ENCODE measurements around the gene DIP2A. TPM values are rescaled to one million over a fixed set of nuclear protein-coding genes. Genes with fewer than 3 reads are reported as not detected.

Gene DIP2A
- total and polyA plus RNA-seq, 2 donors, result 11.9 to 53.1 TPM

GRCh38 chr21:46424621-46425020, 34.1 kb upstream of the DIP2A start:
- H3K4me1 ChIP-seq (ENCODE audit: control insufficient read depth in 2 of 2, insufficient read depth in 2 of 2, low read length in 2 of 2), result peaks cover 2 to 44% of the 10 kb centered on the region in 2 donors
- no peaks in the 10 kb centered on the region for H3K27me3 ChIP-seq (ENCODE audit: control insufficient read depth in 2 of 2, insufficient read depth in 1 of 2, low read length in 1 of 2)
- peaks cover 0 to 3% of the 10 kb centered on the region in 2 donors for H3K9me3 ChIP-seq (ENCODE audit: control insufficient read depth in 2 of 2, insufficient read depth in 1 of 2, low read length in 1 of 2)
- WGBS, result 85% methylated on average over 14 of the region's 14 CpGs
- H3K36me3 ChIP-seq (ENCODE audit: control insufficient read depth in 2 of 2, insufficient read depth in 2 of 2, low read length in 1 of 2), result peaks cover 38 to 66% of the 10 kb centered on the region in 2 donors
- peak in 7 of 9 donors; percentile 10 to 66 (median 39) for DNase-seq (ENCODE audit: low read depth in 6 of 9, low spot score in 9 of 9)
- H3K27ac ChIP-seq (ENCODE audit: low read depth in 1 of 2, low read length in 1 of 2), result peak overlapping the region; percentile 78 to 98
- H3K4me3 ChIP-seq (ENCODE audit: low read length in 2 of 2), result no peak overlapping the region

DNA sequence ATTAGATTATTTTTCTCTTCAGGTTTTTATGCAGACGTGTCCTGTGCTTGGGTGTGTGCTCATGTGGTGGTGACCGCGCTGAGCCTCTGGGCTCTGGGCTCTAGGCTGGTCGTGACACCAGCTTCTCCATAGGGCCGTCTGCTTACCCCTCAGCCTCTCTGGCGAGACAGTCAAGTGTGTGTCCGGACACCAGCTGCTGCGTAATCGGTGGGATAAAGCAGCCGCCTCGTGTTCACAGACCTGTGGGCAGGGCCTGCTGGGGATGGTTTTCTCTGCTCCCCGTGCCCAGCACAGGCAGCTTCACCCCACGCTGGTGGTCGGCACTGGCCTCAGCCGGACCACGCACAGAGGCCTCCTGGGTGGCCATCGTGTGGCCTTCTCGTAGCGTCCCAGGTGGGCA, 33.6 kb upstream of the DIP2A start:
- DNase-seq (ENCODE audit: low read depth in 6 of 9, low spot score in 9 of 9), result peak in 2 of 9 donors; percentile 10 to 15
- Histone ChIP-seq H3K9me3 (ENCODE audit: control insufficient read depth in 2 of 2, insufficient read depth in 1 of 2, low read length in 1 of 2) (peaks cover 0 to 3% of the 10 kb centered on the region in 2 donors), H3K4me1 (ENCODE audit: control insufficient read depth in 2 of 2, insufficient read depth in 2 of 2, low read length in 2 of 2) (peaks cover 2 to 44% of the 10 kb centered on the region in 2 donors), H3K4me3 (ENCODE audit: low read length in 2 of 2) (no peak overlapping the region), H3K36me3 (ENCODE audit: control insufficient read depth in 2 of 2, insufficient read depth in 2 of 2, low read length in 1 of 2) (peaks cover 41 to 66% of the 10 kb centered on the region in 2 donors), H3K27ac (ENCODE audit: low read depth in 1 of 2, low read length in 1 of 2) (peak overlapping the region; percentile 78 to 98), H3K27me3 (ENCODE audit: control insufficient read depth in 2 of 2, insufficient read depth in 1 of 2, low read length in 1 of 2) (no peaks in the 10 kb centered on the region)
- 95% methylated on average over 19 of the region's 19 CpGs for WGBS

DNA sequence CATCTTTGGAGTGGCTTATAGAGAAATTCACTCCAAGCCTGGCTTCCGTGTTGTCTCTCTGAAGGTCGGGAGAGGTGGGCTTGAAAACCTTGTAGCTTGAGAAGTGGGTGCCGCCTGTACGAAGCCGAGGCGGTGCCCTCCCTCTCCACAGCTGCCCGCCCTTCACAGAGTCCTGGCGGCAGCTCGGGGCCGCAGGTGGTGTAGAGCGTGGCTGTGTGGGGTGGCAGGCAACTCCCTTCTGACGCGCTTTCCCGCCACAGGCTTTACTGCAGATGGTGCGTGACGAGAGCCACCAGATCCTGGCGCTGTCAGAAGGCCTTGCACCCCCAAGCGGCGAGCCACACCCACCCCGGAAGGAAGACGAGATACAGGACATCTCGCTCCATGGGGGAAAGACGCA, 33.1 kb upstream of the DIP2A start:
- Histone ChIP-seq H3K27ac (ENCODE audit: low read depth in 1 of 2, low read length in 1 of 2) (peak overlapping the region; percentile 78 to 98), H3K36me3 (ENCODE audit: control insufficient read depth in 2 of 2, insufficient read depth in 2 of 2, low read length in 1 of 2) (peaks cover 47 to 67% of the 10 kb centered on the region in 2 donors), H3K4me3 (ENCODE audit: low read length in 2 of 2) (no peak overlapping the region), H3K4me1 (ENCODE audit: control insufficient read depth in 2 of 2, insufficient read depth in 2 of 2, low read length in 2 of 2) (peaks cover 2 to 47% of the 10 kb centered on the region in 2 donors), H3K27me3 (ENCODE audit: control insufficient read depth in 2 of 2, insufficient read depth in 1 of 2, low read length in 1 of 2) (no peaks in the 10 kb centered on the region), H3K9me3 (ENCODE audit: control insufficient read depth in 2 of 2, insufficient read depth in 1 of 2, low read length in 1 of 2) (peaks cover 0 to 3% of the 10 kb centered on the region in 2 donors)
- DNase-seq (ENCODE audit: low read depth in 6 of 9, low spot score in 9 of 9), result peak in 7 of 9 donors; percentile 23 to 73 (median 64)
- 88% methylated on average over 23 of the region's 23 CpGs for WGBS

DNA sequence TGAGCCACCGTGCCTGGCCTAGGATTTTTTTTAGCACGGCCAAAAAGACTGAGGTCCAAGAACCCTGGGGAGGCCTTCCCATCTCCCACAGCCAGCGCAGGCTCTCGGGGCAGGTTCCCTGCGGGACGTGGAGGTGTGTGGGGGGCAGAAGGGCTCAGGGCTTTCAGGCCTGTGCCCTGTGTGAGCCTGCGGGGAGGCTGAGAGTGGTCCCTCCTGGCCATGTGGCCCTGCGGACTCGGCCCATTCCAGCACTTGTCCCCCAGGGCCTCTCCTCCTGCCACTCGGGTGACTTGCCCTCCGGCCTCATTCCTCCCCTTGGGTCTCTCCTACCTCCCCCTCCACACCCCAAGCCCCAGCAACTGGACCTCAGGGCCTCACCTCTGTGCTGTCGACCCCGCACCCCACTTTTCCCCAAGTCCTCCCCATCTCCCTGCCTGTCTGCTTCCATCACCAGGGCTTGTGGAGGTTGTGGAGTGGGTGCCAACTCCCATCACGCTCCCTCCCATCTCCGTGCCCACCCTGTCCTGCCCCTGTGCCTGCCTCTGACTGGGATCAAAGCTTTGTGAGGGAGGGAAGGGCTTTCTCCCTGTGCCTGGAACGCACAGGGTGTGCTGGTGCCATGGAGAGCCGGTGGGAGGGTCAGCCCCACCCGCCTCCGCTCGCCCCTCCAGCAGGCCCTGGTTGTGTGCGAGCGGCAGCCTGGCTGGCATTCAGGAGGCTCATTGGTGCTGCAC, 32.2 kb upstream of the DIP2A start:
- Histone ChIP-seq H3K36me3 (ENCODE audit: control insufficient read depth in 2 of 2, insufficient read depth in 2 of 2, low read length in 1 of 2) (peaks cover 51 to 63% of the 10 kb centered on the region in 2 donors), H3K27ac (ENCODE audit: low read depth in 1 of 2, low read length in 1 of 2) (peak overlapping the region in 1 of 2 donors; percentile 98), H3K27me3 (ENCODE audit: control insufficient read depth in 2 of 2, insufficient read depth in 1 of 2, low read length in 1 of 2) (no peaks in the 10 kb centered on the region), H3K9me3 (ENCODE audit: control insufficient read depth in 2 of 2, insufficient read depth in 1 of 2, low read length in 1 of 2) (peaks cover 0 to 3% of the 10 kb centered on the region in 2 donors), H3K4me1 (ENCODE audit: control insufficient read depth in 2 of 2, insufficient read depth in 2 of 2, low read length in 2 of 2) (peaks cover 2 to 50% of the 10 kb centered on the region in 2 donors), H3K4me3 (ENCODE audit: low read length in 2 of 2) (no peak overlapping the region)
- 98% methylated on average over 22 of the region's 22 CpGs for WGBS
- DNase-seq (ENCODE audit: low read depth in 6 of 9, low spot score in 9 of 9), result no peak

DNA sequence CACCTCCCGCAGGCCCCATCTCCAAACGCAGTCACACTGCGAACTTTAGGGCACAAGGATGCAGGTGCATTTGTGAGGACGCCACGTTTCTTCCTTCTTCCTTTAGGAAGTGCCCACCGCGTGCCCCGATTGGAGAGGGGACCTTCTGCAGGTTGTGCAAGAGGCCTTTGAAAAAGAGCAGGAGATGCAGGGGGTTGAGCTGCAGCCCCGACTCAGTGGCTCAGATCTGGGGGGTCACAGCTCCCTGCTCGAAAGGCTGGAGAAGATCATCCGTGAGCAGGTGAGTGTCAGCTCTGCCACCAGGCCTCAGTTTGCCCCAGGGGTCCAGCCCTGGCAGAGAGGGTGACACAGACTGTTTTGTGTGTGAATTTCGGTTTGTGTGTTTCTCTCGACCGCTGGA, 31.2 kb upstream of the DIP2A start:
- Histone ChIP-seq H3K36me3 (ENCODE audit: control insufficient read depth in 2 of 2, insufficient read depth in 2 of 2, low read length in 1 of 2) (peaks cover 53 to 65% of the 10 kb centered on the region in 2 donors), H3K27ac (ENCODE audit: low read depth in 1 of 2, low read length in 1 of 2) (no peak overlapping the region), H3K4me1 (ENCODE audit: control insufficient read depth in 2 of 2, insufficient read depth in 2 of 2, low read length in 2 of 2) (peaks cover 2 to 44% of the 10 kb centered on the region in 2 donors), H3K27me3 (ENCODE audit: control insufficient read depth in 2 of 2, insufficient read depth in 1 of 2, low read length in 1 of 2) (no peaks in the 10 kb centered on the region), H3K4me3 (ENCODE audit: low read length in 2 of 2) (no peak overlapping the region), H3K9me3 (ENCODE audit: control insufficient read depth in 2 of 2, insufficient read depth in 1 of 2, low read length in 1 of 2) (peaks cover 0 to 3% of the 10 kb centered on the region in 2 donors)
- no peak for DNase-seq (ENCODE audit: low read depth in 6 of 9, low spot score in 9 of 9)
- 98% methylated on average over 14 of the region's 14 CpGs for WGBS

GRCh38 chr21:46428286-46428685, 30.4 kb upstream of the DIP2A start:
- Histone ChIP-seq H3K27me3 (ENCODE audit: control insufficient read depth in 2 of 2, insufficient read depth in 1 of 2, low read length in 1 of 2) (no peaks in the 10 kb centered on the region), H3K36me3 (ENCODE audit: control insufficient read depth in 2 of 2, insufficient read depth in 2 of 2, low read length in 1 of 2) (peaks cover 55 to 71% of the 10 kb centered on the region in 2 donors), H3K4me1 (ENCODE audit: control insufficient read depth in 2 of 2, insufficient read depth in 2 of 2, low read length in 2 of 2) (peaks cover 2 to 36% of the 10 kb centered on the region in 2 donors), H3K9me3 (ENCODE audit: control insufficient read depth in 2 of 2, insufficient read depth in 1 of 2, low read length in 1 of 2) (peaks cover 0 to under 1% of the 10 kb centered on the region in 2 donors), H3K27ac (ENCODE audit: low read depth in 1 of 2, low read length in 1 of 2) (no peak overlapping the region), H3K4me3 (ENCODE audit: low read length in 2 of 2) (no peak overlapping the region)
- WGBS, result 92% methylated on average over 23 of the region's 23 CpGs
- no peak for DNase-seq (ENCODE audit: low read depth in 6 of 9, low spot score in 9 of 9)

DNA sequence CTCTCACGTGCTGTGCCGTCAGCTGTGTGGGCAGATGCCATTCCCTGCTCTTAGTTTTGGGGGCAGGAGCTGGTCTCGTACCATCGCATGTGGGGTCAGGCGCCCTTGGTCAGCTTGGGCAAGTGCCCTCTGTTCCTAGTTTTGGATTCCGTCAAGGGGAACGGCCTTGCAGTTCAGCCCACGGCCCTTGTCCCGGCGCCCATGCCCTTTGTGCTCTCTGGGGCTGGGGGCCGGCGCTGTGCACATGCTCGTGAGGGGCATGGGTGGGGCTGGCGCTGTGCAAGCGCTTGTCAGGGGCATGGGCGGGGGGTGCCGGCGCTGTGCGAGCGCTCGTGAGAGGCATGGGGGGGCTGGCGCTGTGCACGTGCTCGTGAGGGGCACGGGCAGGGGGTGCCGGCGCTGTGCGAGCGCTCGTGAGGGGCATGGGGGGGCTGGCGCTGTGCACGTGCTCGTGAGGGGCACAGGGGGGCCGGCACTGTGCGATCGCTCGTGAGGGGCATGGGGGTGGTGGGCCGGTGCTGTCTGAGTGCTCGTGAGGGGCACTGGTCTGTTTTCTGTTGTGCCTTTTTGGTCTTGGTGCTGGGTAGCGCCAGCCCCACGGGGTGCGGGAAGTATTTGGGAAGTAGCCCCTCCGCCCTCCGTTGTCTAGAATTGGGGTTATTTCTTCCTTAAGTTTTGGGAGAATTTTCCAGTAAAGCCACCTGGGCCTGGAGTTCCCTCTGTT, 29.5 kb upstream of the DIP2A start:
- H3K27me3 ChIP-seq (ENCODE audit: control insufficient read depth in 2 of 2, insufficient read depth in 1 of 2, low read length in 1 of 2), result no peaks in the 10 kb centered on the region
- no peak for DNase-seq (ENCODE audit: low read depth in 6 of 9, low spot score in 9 of 9)
- WGBS, result 98% methylated on average over 44 of the region's 44 CpGs

DNA sequence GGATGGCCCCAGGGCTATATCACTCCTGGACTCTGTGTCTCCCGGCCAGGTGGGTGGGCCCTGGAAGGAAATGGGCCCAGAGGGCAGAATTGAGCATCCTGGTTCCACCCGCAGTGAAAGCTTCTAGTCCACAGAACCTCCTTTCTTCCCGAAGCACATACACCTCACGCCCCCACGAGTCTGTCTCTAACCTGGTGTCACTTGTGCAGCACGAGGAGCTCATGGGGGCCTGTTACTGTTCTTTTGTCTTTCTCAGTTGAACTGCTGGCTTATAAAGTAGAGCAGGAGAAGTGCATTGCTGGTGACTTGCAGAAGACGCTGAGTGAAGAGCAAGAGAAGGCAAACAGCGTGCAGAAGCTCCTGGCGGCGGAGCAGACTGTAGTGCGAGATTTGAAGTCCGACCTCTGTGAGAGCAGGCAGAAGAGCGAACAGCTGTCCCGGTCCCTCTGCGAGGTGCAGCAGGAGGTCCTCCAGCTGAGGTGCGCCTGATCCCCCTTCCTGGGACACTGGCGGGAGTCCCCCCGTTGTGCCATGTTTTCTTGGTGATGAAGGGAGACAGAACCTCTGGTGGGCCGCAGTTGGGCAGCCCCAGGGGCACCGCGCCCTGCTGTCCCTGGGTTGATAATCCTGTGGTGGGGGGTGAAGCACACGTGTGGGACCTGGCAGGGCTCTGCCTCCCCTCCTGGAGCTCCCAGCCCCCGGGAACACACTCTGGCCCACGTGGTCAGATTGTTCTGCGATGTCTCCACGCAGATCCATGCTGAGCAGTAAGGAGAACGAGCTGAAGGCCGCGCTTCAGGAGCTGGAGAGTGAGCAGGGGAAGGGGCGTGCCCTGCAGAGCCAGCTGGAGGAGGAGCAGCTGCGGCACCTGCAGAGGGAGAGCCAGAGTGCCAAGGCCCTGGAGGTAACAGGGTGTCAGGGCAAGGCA, 28.7 kb upstream of the DIP2A start:
- DNase-seq (ENCODE audit: low read depth in 6 of 9, low spot score in 9 of 9), result no peak
- 94% methylated on average over 31 of the region's 31 CpGs for WGBS

More for the DNA sequence above, 29.5 kb upstream of the DIP2A start:
- Histone ChIP-seq H3K9me3 (ENCODE audit: control insufficient read depth in 2 of 2, insufficient read depth in 1 of 2, low read length in 1 of 2) (no peaks in the 10 kb centered on the region), H3K36me3 (ENCODE audit: control insufficient read depth in 2 of 2, insufficient read depth in 2 of 2, low read length in 1 of 2) (peaks cover 57 to 75% of the 10 kb centered on the region in 2 donors), H3K4me3 (ENCODE audit: low read length in 2 of 2) (no peak overlapping the region), H3K27ac (ENCODE audit: low read depth in 1 of 2, low read length in 1 of 2) (no peak overlapping the region), H3K4me1 (ENCODE audit: control insufficient read depth in 2 of 2, insufficient read depth in 2 of 2, low read length in 2 of 2) (peaks cover 2 to 29% of the 10 kb centered on the region in 2 donors)

More for the DNA sequence above, 28.7 kb upstream of the DIP2A start:
- Histone ChIP-seq H3K36me3 (ENCODE audit: control insufficient read depth in 2 of 2, insufficient read depth in 2 of 2, low read length in 1 of 2) (peaks cover 63 to 84% of the 10 kb centered on the region in 2 donors), H3K4me3 (ENCODE audit: low read length in 2 of 2) (no peak overlapping the region), H3K27ac (ENCODE audit: low read depth in 1 of 2, low read length in 1 of 2) (peak overlapping the region in 1 of 2 donors; percentile 32), H3K27me3 (ENCODE audit: control insufficient read depth in 2 of 2, insufficient read depth in 1 of 2, low read length in 1 of 2) (no peaks in the 10 kb centered on the region), H3K4me1 (ENCODE audit: control insufficient read depth in 2 of 2, insufficient read depth in 2 of 2, low read length in 2 of 2) (peaks cover under 1 to 22% of the 10 kb centered on the region in 2 donors), H3K9me3 (ENCODE audit: control insufficient read depth in 2 of 2, insufficient read depth in 1 of 2, low read length in 1 of 2) (no peaks in the 10 kb centered on the region)
